Stimulated activated CD8-positive, alpha-beta memory T cell treated with anti-CD3 and anti-CD28 coated beads, Interleukin-12 subunit alpha, Interleukin-12 subunit beta, amount 100 ng/mL, for 4 hours (primary cell): Measurements from ENCODE around the gene SUSD2.
A peak's percentile ranks its signal among the peaks of the same experiment; 100 is the strongest.
"Not testable (repeated sequence)": the region's sequence is repeated elsewhere in the genome, so short reads cannot be mapped to it uniquely, and the experiment has no call there.

Source experiments
- DNase-seq: peaks from one replicate; pipeline ENCODE4 v3.0.0-alpha.2; 2020; ENCODE audit warnings: low read depth

SUSD2 gene

GRCh38 chr22:24216541-24217209 lies 35.4 kb downstream of the SUSD2 start:
- DNase-seq, result no peak

GRCh38 chr22:24217384-24217783 lies 36.1 kb downstream of the SUSD2 start:
- no peak for DNase-seq

- DNase-seq, result no peak
Observed at GRCh38 chr22:24219750-24220149, 38.5 kb downstream of the SUSD2 start.

- no peak for DNase-seq
Observed at GRCh38 chr22:24224468-24224867, 43.2 kb downstream of the SUSD2 start.

- no peak for DNase-seq
Observed at GRCh38 chr22:24225044-24225601, 43.8 kb downstream of the SUSD2 start.

GRCh38 chr22:24225951-24226350 lies 44.7 kb downstream of the SUSD2 start:
- no peak for DNase-seq

- DNase-seq, result peak; percentile 32
Observed at GRCh38 chr22:24230911-24231656, 49.8 kb downstream of the SUSD2 start.

- DNase-seq, result no peak
Observed at GRCh38 chr22:24231706-24232105, 50.4 kb downstream of the SUSD2 start.

GRCh38 chr22:24232124-24232523 lies 50.8 kb downstream of the SUSD2 start:
- no peak for DNase-seq

- no peak for DNase-seq
Observed at GRCh38 chr22:24232725-24233124, 51.4 kb downstream of the SUSD2 start.

- DNase-seq, result no peak
Observed at GRCh38 chr22:24233235-24233634, 51.9 kb downstream of the SUSD2 start.

- no peak for DNase-seq
Observed at GRCh38 chr22:24233816-24234215, 52.5 kb downstream of the SUSD2 start.

- DNase-seq, result no peak
Observed at GRCh38 chr22:24235315-24235714, 54.0 kb downstream of the SUSD2 start.

GRCh38 chr22:24236656-24237055 lies 55.4 kb downstream of the SUSD2 start:
- DNase-seq, result no peak

- not testable (repeated sequence) for DNase-seq
Observed at GRCh38 chr22:24238101-24238694, 56.9 kb downstream of the SUSD2 start.
